ENCODE results near the gene RPS27A. TPM values are rescaled to one million over a fixed set of nuclear protein-coding genes. Genes with fewer than 3 reads are reported as not detected.

RPS27A gene
- total and polyA plus RNA-seq, 2 donors (not counting 3 experiments of a cell fraction or from before 2014, with no cell fraction given), result 926 to 1,136 TPM

- Histone ChIP-seq H3K27me3 (ENCODE audit: control insufficient read depth in 2 of 2, insufficient read depth in 2 of 2, low read length in 2 of 2) (no peaks in the 10 kb centered on the region), H3K36me3 (ENCODE audit: control insufficient read depth in 2 of 2, extremely low read depth in 1 of 2, insufficient read depth in 2 of 2, low read length in 2 of 2) (no peaks in the 10 kb centered on the region), H3K4me1 (ENCODE audit: control insufficient read depth, extremely low read depth, insufficient read depth, low read length) (peaks cover 14% of the 10 kb centered on the region), H3K27ac (ENCODE audit: insufficient read depth, low read depth, low read length) (no peak overlapping the region), H3K9me1 (replicated peaks; ENCODE audit: control insufficient read depth, extremely low read depth, insufficient read depth, low read length) (no peaks in the 10 kb centered on the region), H3K9me3 (replicated peaks; ENCODE audit: control insufficient read depth, insufficient read depth, low read length) (no peaks in the 10 kb centered on the region), H3K4me3 (replicated peaks in 1 of 3; ENCODE audit: insufficient read depth in 1 of 3, low read depth in 1 of 3, low read length in 3 of 3) (no peak overlapping the region), H3K79me2 (ENCODE audit: control insufficient read depth, insufficient read depth, low read length) (no peaks in the 10 kb centered on the region), H3K4me2 (ENCODE audit: insufficient read depth, low read length) (no peak overlapping the region), H2AFZ (ENCODE audit: low read depth, low read length) (no peak overlapping the region), H4K20me1 (replicated peaks; ENCODE audit: control insufficient read depth, extremely low read depth, insufficient read depth, low read length) (no peaks in the 10 kb centered on the region), H3K9ac (replicated peaks; ENCODE audit: extremely low read depth, insufficient read depth, low read length) (no peak overlapping the region)
- intact Hi-C loops (cut with micrococcal nuclease) (no loop called here), dilution Hi-C loops (cut with MboI; ENCODE audit: extremely low pct_ligation_motif_present, low sequenced_read_pairs) (no loop called here)
- BruUV-seq (replicated peaks), result no TSS peak
- TF ChIP-seq, protein P1, sequence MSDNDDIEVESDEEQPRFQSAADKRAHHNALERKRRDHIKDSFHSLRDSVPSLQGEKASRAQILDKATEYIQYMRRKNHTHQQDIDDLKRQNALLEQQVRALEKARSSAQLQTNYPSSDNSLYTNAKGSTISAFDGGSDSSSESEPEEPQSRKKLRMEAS (IDR thresholded peaks at IDR 0.05; ENCODE audit: insufficient read depth, insufficient read length), result no peak
- DNase-seq (ENCODE audit: low read depth, low spot score) (no peak), FAIRE-seq (no peak)
- CTCF ChIA-PET, result interaction anchor here (0.8 to 1.6 kb wide), 4 partner anchors 8 to 1117 kb away, joined by 3 to 5 read pairs (median 4); partner anchors contain the start of genes CLHC1 and RPS27A
- POLR2A ChIA-PET, result interaction anchor here (0.9 to 1.3 kb wide), 2 partner anchors 8 to 13 kb away, joined by 3 to 5 read pairs; partner anchors contain the start of genes CLHC1 and RPS27A
Observed at GRCh38 chr2:55224761-55225261, 7.7 kb upstream of the RPS27A start.

DNA sequence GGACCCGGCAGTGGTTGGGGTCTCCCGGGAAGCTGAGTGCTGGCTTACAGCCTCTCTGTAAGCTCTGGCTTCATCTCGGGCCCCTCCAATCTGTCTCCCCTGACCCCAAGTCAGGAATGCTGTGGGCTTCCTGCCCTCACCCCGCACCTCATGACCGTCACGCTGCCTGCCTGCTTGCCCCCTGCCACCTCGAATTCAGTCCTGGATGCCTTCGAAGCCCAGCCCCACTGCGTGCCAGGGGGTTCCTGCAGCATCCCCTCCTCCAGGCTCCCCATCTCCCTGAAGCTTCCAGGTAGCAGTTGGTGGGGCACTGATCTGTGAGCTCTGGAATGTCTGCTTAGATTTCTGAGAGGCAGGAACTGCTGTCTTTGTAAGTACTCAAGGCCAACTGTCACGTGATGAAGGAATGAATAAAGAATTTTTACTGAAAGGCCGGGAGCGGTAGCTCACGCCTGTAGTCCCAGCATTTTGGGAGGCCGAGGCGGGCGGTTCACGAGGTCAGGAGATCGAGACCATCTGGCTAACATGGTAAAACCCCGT, 6.9 kb upstream of the RPS27A start:
- DNase-seq (ENCODE audit: low read depth, low spot score) (no peak), FAIRE-seq (no peak)
- intact Hi-C loops (cut with micrococcal nuclease) (no loop called here), dilution Hi-C loops (cut with MboI; ENCODE audit: extremely low pct_ligation_motif_present, low sequenced_read_pairs) (no loop called here)
- Histone ChIP-seq H3K79me2 (ENCODE audit: control insufficient read depth, insufficient read depth, low read length) (peaks cover 1% of the 10 kb centered on the region), H3K9me3 (replicated peaks; ENCODE audit: control insufficient read depth, insufficient read depth, low read length) (no peaks in the 10 kb centered on the region), H4K20me1 (replicated peaks; ENCODE audit: control insufficient read depth, extremely low read depth, insufficient read depth, low read length) (no peaks in the 10 kb centered on the region), H3K9me1 (replicated peaks; ENCODE audit: control insufficient read depth, extremely low read depth, insufficient read depth, low read length) (no peaks in the 10 kb centered on the region), H3K4me1 (ENCODE audit: control insufficient read depth, extremely low read depth, insufficient read depth, low read length) (peaks cover 14% of the 10 kb centered on the region), H3K27me3 (ENCODE audit: control insufficient read depth in 2 of 2, insufficient read depth in 2 of 2, low read length in 2 of 2) (no peaks in the 10 kb centered on the region), H3K4me2 (ENCODE audit: insufficient read depth, low read length) (no peak overlapping the region), H3K27ac (ENCODE audit: insufficient read depth, low read depth, low read length) (no peak overlapping the region), H3K9ac (replicated peaks; ENCODE audit: extremely low read depth, insufficient read depth, low read length) (no peak overlapping the region), H2AFZ (ENCODE audit: low read depth, low read length) (no peak overlapping the region), H3K4me3 (replicated peaks in 1 of 3; ENCODE audit: insufficient read depth in 1 of 3, low read depth in 1 of 3, low read length in 3 of 3) (no peak overlapping the region), H3K36me3 (ENCODE audit: control insufficient read depth in 2 of 2, extremely low read depth in 1 of 2, insufficient read depth in 2 of 2, low read length in 2 of 2) (no peaks in the 10 kb centered on the region)
- TF ChIP-seq MYC (IDR thresholded peaks at IDR 0.05; ENCODE audit: low read depth, low read length) (no peak), POLR2AphosphoS5 (IDR thresholded peaks at IDR 0.05; ENCODE audit: insufficient read depth, low read depth, low read length) (no peak), EZH2 (IDR thresholded peaks at IDR 0.05; ENCODE audit: borderline replicate concordance, low read depth, low read length, severe bottlenecking) (no peak), CTCF (IDR thresholded peaks at IDR 0.05; ENCODE audit: extremely low read depth in 1 of 2, insufficient read depth in 1 of 2, low read depth in 1 of 2, low read length in 2 of 2) (no peak), JUN (IDR thresholded peaks at IDR 0.05; ENCODE audit: borderline replicate concordance, insufficient read depth, insufficient read length, low read depth) (no peak), FOS (IDR thresholded peaks at IDR 0.05; ENCODE audit: borderline replicate concordance, insufficient read depth, low read length) (no peak), POLR2A (IDR thresholded peaks at IDR 0.05; ENCODE audit: low read depth, low read length) (no peak)
- TF ChIP-seq, protein P1 (IDR thresholded peaks at IDR 0.05; ENCODE audit: insufficient read depth, insufficient read length), result no peak
- BruUV-seq (replicated peaks), result no TSS peak
- CTCF ChIA-PET, result interaction anchor here (1.6 kb wide), 1 partner anchor 206 kb away, joined by 3 read pairs; no protein-coding TSS in a partner anchor
- POLR2A ChIA-PET, result interaction anchor here (0.9 kb wide), 1 partner anchor 12 kb away, joined by 3 read pairs; no protein-coding TSS in a partner anchor

Measured in endothelial cell of umbilical vein (primary cell).